Head of caudate nucleus (tissue), 42 donors: Measurements from ENCODE around the gene MPDU1.
A peak's percentile ranks its signal among the peaks of the same experiment; 100 is the strongest.
"Not testable (repeated sequence)": the region's sequence is repeated elsewhere in the genome, so short reads cannot be mapped to it uniquely, and the experiment has no call there.

ENCODE experiments used
- DNase-seq, 42 donors: peaks; one replicate each; pipeline versions ENCODE4 v3.0.0 to v3.0.0-alpha.2; 2020 to 2021; ENCODE audit warnings: mixed read lengths in 7 of 42
- intact Hi-C: fragments of 100-400 bp; cut with DNase I; formaldehyde crosslinking; loops from one replicate; pipeline ENCODE4 v1.15.0; 2022

The MPDU1 gene

DNA sequence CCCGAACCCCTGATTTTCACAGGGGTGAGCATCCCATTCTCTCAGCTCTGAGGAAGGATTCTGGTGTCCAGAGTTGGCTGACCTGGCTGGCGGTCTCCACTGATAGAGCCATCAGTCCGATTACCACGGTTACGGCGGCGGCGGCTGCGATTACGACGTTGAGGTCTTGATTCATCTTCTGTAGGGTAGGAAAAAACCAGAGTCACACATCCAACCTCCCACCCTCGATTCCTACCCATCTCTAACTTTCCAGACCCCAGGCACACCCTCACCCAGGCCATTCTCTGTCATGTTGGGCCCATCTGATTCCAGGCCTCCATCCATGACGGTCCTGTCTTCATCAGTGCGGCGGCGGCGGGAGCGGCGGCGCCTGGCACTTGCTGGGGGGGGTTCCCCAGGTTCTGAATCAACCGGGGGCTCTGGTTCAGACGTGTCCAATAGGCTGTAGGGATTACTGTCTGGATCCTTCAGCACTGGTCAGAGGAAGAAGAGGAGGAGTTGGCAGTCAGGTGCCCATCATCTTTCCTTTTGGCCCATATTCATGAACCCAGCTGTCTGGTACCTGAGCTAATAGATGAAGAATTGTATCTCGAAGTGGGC is 8.9 kb downstream of the MPDU1 start:
- DNase-seq: no peak
- intact Hi-C loops: no loop called here

DNA sequence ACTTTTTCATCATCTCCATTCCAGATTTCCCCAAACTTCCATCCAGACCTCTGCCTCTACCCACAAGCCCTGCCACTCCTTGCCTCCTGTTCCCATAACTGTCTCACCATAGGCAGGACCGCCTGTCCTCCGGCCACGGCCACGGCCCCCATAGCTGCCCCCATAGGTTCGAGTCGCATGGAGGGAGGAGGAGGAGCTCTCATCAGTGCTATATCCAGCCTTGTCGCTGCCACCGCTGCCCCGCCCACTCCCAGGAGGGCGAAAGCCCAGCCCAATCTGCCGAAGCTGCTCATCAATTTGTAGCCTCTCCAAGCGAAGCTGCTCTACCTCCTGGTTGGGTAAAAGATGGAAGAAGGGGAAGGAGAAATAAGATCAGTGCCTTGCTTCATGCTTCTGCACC is 9.6 kb downstream of the MPDU1 start:
- DNase-seq: no peak
- intact Hi-C loops: no loop called here

DNA sequence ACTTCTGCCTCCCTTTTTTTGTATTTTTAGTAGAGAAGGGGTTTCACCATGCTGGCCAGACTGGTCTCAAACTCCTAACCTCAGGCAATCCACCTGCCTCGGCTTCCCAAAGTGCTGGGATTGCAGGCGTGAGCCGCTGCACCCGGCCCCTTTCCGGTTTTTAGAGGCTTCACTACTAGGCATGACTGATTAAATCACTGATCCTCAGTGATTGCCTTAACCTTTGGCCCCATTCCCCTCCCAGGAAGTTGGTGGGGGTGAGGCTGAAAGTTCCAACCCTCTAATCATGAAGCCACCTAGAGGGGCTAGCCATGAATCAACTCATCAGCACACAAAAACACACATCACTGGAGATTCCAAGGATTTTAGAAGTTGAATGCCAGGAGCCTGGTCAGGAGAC is 13.9 kb downstream of the MPDU1 start:
- intact Hi-C loops: not testable (repeated sequence)

DNA sequence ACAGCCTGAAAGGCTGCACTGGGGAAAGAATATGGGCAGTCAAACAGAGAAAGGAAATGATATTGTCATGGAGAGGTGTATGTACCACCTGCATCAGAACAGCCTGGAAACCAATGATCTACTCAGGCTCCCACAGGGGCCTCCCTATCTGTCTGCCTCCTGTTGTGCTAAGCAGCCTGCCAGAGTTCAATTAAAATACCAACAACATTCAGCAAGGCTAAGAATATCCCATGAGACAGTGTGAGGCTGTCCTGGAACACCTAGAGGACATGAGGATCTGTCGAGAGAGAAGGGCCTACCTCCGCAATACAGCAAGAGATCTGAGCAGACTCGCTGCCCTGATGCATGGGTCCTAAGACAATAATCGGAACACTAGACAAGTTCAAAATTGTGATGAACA is 22.6 kb downstream of the MPDU1 start:
- no peak for DNase-seq
- intact Hi-C loops: no loop called here

More for the DNA sequence above, 13.9 kb downstream of the MPDU1 start:
- DNase-seq: not testable (repeated sequence)

DNA sequence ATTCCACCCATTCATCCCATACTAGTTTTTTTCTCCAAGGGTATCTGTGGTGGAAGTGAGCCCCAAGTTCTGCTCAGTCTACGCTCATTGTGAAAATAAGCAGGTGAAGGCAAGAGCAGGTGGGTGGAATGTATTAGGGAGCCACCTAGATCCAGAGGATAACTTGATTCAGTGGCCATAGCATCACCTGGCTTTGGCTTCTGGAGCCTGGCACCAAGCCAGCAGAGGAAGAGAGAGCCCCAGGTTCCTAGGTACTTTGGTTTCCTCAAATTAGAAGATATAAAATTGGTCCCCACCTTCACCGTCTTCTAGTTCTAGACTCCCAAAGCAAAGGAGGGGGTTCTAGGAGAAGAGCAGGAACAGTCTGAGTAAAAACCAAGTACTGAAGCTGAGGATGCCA is 27.0 kb downstream of the MPDU1 start:
- DNase-seq: no peak
- intact Hi-C loops: no loop called here

DNA sequence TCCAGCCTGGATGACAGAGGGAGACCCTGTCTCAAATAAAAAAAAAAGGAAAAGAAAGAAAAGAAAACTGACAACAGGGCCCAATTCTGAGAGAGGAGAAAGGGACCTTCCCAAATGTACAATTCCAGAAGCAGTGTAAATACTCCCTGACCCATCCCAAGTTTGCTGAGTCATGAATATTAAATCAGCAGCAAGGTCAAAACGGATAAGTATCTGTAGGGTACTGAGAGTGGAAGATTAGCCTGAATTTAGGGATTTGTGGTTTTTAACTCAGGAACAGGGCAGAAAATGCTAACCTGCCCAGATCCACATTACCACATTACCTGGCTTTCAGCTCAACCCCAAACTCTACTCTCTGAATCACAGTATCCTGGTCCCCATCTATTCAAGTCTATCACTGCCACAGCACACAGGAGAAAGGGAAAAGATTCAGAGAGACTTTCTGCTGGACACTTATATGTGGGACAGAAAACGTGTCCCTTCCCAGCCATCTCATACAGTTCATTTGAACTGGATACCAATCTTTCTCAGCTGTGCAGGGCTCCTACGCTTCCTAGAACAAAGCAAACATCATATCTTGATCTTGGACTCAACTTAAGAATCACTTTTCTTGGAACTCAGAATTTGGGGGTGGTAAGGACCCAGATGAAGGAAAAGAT is 28.1 kb downstream of the MPDU1 start:
- intact Hi-C loops: no loop called here
- DNase-seq: no peak

DNA sequence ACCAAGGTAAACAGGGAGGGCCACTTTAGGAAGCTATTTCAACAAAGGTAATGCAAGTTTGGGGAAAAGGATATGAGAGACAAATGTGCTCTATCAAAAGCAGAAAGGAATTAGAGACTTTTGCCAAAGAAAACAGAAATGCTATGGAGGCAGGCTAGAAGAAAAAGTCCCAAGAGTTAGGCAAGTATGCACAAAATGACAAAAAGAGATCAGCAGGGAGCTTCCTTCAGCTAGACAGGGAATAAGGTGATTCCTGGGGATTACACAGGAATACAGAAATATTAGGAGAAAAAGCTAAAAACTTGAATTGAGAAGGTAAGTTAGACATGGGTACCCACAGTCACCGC is 28.6 kb downstream of the MPDU1 start:
- DNase-seq: no peak
- intact Hi-C loops: no loop called here

DNA sequence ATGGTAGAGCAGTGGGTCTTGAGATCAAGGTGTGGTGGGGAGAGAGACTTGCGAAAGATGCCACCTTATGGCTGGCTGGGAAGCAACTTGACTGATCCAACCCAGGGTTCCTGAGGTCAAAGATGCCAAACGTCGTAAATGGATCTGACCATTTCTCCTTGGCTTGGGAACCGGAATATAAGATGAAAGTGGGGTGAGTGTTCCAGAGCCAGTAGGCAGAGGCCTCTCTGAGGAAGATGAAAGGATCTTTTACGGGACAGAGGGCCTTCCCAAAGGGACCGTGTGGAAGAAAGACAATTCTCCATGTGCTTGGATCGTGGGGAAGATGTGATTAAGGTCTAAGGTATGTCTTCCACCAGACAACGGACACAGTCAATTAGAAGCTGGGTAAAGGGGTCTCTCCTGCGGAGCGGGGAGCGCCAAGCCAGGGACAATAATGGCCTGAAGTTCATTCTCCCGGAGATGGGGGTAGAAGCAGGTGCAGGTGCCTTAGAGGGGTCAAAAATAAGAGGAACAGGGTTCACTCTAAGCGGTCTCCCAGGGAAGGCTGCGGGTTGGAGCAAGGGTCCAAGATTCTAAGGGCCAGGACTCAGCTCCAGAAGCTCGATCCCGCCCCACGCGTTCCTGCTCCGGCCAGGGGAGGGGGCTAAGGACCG is 30.2 kb downstream of the MPDU1 start:
- DNase-seq: peak in 1 of 42 donors; percentile 5
- intact Hi-C loops: no loop called here

DNA sequence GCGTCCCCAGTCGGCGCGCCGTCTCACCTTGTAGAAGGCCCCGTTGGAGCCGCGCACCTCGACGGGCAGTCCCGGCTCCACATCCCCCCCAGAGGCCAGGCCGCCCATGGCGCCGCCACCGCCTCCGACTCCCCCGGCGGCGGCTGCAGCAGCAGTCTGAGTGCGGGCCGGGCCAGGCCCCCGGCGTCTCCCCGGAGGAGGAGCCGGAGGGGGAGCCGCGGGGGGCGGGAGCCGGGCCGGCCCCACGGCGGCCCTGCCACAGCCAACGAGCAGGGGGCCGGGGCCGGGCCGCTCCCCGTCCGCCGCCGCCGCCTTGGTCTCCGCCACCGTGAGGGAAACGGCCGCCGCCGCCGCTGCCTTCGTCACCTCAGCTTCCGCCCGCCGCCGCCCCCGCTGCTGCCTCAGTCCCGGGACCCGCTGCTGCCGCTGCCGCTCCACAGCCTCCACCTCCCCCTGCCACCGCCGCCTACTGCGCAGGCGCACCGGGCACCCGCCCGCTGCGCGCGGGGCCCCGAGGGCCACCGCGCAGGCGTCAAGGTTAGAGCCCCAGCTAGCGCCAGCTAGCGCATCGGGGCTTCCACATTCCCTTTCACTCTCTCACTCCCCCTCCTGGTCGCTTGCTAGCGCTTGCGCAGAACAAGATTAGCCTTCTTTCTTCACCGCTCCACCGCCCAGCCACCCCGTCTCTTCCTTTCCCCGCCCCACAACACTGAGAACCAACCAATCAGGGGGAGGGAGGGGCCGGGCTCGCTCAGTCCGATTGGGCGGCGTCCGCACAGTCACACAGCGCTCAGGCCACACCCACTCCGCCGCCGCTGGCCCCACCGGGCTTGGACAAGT is 31.0 kb downstream of the MPDU1 start, which contains the start of gene FXR2:
TSS of gene FXR2 (minus strand) at position 473 of the 840 bp plus-strand sequence. CDS start at position 108, 365 bp downstream.
- DNase-seq: peak; percentile 97 to 100 (median 99)
- intact Hi-C loops: no loop called here

DNA sequence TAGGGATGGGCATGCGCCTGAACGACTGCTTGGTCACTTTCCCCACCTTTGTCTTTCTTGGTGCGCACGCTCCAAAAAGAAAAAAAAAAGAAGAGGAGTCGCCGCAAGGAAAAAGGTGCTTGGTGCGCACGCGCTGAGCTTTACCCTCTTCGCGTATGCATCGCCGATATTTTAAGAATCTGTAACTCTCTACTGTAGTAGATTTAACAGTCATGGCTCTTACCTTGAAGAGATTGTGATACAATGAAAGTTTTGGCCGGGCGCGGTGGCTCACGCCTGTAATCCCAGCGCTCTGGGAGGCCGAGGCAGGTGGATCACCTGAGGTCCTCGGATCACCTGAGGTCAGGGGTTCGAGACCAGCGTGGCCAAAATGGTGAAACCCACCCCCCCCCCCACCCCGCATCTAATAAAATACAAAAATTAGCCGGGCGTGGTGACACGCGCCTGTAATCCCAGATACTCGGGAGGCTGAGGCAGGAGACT is 31.7 kb downstream of the MPDU1 start:
- intact Hi-C loops: no loop called here
- no peak for DNase-seq

DNA sequence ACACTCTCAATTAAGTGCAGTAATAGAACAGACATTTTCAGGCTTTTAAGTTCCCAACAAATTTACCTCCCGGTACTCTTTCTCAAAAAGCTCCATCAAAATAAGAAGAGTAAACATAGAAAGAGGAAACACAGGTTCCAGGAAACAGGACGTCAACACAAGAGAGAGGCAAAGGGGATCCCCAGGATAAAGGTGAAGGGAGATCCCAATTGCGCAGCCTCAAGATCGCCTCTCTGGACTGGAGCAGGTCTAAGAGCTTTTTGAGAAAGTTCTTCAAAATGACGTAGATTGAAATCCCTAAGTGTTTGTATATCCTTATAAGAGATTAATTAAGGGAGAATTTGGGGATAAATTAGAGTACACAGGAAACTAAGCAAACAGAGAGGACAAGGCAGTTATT is 35.0 kb downstream of the MPDU1 start:
- intact Hi-C loops: no loop called here
- no peak for DNase-seq

DNA sequence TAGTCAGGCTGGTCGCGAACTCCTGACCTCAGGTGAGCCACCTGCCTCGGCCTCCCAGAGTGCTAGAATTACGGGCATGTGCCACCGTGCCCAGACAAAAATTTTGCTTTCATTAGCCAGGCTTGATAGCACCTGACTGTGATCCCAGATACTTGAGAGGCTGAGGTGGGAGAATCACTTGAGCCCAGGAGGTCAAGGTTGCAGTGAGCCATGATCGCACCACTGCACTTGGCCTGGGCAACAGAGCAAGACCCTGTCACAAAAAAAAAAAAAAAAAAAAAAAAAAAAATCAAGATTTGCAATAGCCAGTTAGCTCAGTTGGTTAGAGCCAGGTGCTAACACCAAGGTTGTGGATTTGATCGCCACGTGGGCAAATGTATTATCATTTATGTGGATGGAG is 37.2 kb downstream of the MPDU1 start:
- intact Hi-C loops: no loop called here

DNA sequence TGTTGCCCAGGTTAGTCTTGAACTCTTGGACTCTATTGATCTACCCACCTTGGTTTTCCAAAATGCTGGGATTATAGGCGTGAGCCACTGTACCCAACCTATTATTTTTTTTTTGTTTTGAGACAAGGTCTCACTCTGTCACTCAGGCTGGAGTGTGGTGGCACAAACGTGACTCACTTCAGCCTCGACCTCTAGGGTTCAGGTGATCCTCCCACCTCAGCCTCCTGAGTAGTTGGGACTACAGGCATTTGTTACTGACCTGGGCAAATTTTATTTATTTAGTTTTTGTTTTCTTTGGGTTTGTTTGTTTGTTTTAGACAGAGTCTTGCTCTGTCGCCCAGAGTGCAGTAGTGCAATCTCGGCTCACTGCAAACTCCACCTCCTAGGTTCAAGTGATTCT is 40.0 kb downstream of the MPDU1 start:
- no peak for DNase-seq
- intact Hi-C loops: no loop called here

More for the DNA sequence above, 37.2 kb downstream of the MPDU1 start:
- DNase-seq: peak in 1 of 42 donors; percentile 17

DNA sequence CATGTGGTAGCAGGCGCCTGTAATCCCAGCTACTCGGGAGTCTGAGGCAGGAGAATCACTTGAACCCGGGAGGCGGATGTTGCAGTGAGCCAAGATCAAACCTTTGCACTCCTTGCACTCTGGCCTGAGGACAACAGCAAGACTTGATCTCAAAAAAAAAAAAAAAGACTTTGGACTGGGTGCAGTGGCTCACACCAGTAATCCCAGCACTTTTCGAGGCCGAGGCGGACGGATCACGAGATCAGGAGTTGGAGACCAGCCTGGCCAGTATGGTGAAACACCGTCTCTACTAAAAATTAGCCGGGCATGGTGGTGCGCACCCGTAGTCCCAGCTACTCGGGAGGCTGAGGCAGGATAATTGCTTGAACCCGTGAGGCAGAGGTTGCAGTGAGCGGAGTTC is 42.1 kb downstream of the MPDU1 start:
- not testable (repeated sequence) for DNase-seq
- intact Hi-C loops: loop anchor here (5.0 kb wide), 1 partner anchor 62 kb away; the partner anchor contains the start of genes TP53 and WRAP53

DNA sequence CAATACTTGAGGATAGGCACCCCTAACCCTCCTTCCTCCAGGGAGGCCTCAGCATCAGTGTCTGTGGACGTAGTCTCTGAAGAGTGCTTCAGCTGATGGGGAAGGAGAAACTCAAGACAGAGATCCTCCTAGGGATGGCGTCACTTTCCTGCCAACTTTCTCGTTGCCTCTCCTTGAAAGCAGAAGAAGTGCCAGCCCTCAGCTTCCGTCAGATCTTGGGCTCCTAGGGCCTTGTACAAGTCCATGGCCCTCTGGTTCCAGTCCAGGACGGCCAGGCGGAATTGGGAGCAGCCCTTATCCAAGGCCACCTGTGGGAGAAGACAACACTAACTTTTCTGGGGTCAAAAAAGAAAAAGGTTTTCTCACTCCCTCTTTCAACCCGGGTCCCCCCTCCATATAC is 42.7 kb downstream of the MPDU1 start:
- intact Hi-C loops: loop anchor here (5.0 kb wide), 1 partner anchor 61 kb away; the partner anchor contains the start of genes TP53 and WRAP53
- DNase-seq: peak in 13 of 42 donors; percentile 11 to 52 (median 29)

DNA sequence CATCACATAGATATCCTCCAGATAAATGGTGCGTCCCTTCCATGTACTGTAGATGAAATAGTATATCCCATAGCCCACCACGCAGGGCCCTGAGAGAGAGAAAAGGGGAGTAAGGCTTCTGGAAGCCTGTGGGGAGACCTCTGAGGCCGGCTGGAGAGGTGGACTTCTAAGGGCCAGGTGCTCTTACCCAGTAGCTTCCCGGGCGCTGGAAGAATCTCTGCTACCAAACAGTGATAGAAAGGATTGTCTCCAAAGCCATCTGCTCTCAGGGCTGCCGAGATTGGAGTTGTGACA is 43.3 kb downstream of the MPDU1 start:
- intact Hi-C loops: loop anchor here (5.0 kb wide), 1 partner anchor 60 kb away; the partner anchor contains the start of genes TP53 and WRAP53

DNA sequence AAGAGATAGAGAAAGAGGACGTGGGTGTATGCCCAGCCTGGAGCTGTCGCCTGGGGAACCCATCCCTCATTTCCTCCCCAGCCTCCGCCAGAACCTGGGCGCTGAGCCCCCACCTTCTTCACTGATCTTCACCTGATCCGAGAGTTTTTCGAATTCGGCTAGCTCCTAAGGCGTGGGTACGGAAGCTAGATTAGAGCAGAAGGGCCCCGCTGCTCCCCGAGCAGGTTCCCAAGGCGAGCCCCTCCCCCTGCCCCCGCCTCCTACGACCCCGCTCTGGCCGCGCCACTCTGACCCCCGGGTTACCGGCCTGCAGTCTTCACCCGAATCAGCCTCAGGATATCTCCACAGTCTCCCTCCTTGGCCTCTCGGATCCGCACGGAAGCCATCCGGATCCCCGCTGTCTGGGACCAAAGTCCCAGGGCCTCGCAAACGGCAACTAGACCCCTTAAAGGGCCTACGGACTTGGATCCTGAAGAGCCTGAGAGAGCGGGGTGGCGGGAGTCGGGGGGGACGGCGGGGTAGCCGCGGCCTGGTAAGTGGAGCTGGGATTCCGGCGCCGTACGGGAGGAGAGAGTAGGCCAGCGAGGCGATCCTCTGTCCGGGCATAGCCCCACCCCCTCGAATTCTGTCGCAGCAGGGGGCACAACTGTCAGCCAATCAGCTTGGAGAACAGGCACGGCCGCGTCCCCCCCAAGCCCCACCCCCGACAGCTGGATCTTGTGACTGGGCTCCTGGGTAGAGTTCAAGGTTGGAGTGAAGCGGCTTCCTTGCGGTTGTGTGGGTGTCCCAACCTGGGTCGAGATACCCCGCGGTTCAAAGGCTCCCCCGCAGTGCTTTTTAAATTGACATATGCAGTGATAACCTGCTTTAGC is 43.8 kb downstream of the MPDU1 start, which contains the start of gene SAT2:
TSS of gene SAT2 (minus strand) at position 572 of the 872 bp plus-strand sequence. CDS start at position 386, 186 bp downstream.
- intact Hi-C loops: loop anchor here (5.0 kb wide), 1 partner anchor 60 kb away; the partner anchor contains the start of genes TP53 and WRAP53
- DNase-seq: peak; percentile 87 to 98 (median 96)

More for the DNA sequence above, 43.3 kb downstream of the MPDU1 start:
- peak in 1 of 42 donors; percentile 10 for DNase-seq

DNA sequence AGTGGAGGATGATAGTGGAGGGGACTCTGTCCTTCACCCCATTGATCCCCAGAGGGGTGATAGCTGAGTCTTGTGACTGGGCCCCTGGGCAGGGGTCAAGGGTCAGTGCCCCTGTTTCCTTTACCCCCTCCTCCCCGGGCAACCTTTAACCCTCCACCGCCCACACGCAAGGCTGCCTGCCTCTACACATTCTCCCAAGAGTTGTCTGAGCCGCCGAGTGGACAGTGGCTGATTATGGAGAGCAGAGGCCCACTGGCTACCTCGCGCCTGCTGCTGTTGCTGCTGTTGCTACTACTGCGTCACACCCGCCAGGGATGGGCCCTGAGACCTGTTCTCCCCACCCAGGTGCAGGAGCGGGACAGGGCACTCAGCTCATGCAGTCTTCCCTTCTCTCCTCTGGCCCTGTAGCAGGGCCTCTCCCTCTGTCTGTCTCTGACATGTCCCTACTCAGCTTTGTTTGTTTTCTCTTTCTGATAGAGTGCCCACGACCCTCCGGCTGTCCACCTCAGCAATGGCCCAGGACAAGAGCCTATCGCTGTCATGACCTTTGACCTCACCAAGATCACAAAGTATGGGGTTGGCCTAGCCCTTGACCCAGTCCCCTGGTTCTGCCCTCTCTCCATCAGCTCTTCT is 46.4 kb downstream of the MPDU1 start, which contains the start of gene SHBG:
TSS of gene SHBG (plus strand) at position 197 of the 633 bp plus-strand sequence. CDS start at position 235, 38 bp downstream.
- intact Hi-C loops: loop anchor here (5.0 kb wide), 1 partner anchor 57 kb away; the partner anchor contains the start of genes TP53 and WRAP53

More for the DNA sequence above, 46.4 kb downstream of the MPDU1 start, which contains the start of gene SHBG:
- DNase-seq: no peak
